Colon (tissue), 2 donors: Measurements from ENCODE around the gene CLCN5.
A peak's percentile ranks its signal among the peaks of the same experiment; 100 is the strongest.

ENCODE experiments used
- FAIRE-seq: peaks from 2 replicates; lab custom pipeline; 2012; peaks lifted over from hg19 to GRCh38; lab: Jason Lieb, UNC
- donor health status: control.
- donor health status: control.

CLCN5 gene

DNA sequence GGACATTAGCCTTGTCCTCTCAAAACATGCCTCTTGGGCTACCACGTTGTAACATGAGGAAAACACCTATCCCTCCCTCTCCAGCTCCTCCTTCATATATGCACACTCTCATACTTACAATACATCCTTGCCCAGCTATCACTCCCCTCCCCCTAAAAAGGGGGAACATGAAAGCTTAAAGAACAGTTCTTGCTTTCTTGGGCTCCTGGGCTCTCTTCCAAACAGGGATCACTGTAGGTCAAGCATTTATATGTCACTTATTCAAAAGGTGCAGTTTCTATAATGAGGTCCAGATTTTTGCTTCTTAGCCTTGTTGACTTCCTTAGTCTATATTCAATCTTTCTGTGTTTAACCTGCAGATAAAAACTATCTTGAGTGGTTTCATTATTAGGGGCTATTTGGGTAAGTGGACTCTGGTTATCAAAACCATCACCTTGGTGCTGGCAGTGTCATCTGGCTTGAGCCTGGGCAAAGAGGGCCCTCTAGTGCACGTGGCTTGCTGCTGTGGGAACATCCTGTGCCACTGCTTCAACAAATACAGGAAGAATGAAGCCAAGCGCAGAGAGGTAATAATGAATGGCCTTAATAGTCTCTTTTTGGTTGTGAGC, 159.0 kb downstream of the CLCN5 start:
- FAIRE-seq = no peak

- no peak for FAIRE-seq
Observed at GRCh38 chrX:50082741-50083140, 160.3 kb downstream of the CLCN5 start.

DNA sequence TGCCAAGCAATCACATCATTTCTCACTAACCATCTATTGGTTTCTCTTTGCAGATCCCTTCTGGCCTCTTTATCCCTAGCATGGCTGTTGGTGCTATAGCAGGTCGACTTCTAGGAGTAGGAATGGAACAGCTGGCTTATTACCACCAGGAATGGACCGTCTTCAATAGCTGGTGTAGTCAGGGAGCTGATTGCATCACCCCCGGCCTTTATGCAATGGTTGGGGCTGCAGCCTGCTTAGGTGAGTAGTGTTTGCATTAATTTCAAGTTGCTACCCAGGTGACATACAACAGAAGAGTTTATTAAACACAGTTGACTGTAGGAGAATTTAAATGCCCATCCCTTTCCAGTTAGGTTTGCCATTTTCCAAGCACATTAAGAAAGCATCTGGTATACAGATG, 166.2 kb downstream of the CLCN5 start:
- no peak for FAIRE-seq

GRCh38 chrX:50093625-50094024, 171.2 kb downstream of the CLCN5 start:
- no peak for FAIRE-seq

GRCh38 chrX:50097071-50097470, 174.7 kb downstream of the CLCN5 start:
- no peak for FAIRE-seq

DNA sequence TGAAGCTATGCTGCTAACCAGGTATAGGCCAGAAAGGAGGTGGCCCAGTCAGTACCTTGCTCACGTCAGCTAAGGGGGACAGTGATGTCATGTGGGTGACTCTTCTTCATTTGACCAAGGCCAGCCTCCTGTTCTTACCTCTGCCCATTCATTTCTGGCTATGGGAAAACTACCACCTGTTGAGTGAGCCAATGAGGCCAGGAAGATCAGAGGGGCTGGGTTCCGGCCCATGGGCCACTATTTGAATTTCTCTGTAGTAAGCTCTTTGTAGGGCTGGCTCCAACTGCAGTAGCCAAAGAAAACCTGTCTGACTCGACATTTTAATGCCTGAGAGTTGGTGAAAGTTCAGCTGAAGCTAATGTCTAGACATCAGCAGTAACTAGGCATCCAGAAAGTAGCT, 175.8 kb downstream of the CLCN5 start:
- FAIRE-seq = no peak

DNA sequence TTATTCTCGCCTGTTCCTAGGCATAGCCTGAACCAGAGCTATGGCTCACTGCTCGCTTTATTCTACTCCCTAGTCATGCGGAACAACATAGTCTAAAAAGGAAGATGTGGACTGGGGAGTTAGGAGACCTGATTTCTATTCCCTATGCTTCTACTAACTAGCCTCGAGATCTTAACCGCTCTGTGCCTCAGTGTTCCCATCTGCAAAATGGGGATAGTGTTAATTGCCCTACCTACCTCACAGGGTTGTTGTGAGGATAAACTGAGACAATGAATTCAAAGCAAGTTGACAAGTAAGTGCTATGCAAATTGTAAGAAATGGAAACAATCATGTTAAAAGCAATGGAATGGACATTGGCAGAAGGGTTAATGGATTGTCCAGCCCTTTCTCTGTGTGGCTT, 176.4 kb downstream of the CLCN5 start:
- FAIRE-seq = no peak

DNA sequence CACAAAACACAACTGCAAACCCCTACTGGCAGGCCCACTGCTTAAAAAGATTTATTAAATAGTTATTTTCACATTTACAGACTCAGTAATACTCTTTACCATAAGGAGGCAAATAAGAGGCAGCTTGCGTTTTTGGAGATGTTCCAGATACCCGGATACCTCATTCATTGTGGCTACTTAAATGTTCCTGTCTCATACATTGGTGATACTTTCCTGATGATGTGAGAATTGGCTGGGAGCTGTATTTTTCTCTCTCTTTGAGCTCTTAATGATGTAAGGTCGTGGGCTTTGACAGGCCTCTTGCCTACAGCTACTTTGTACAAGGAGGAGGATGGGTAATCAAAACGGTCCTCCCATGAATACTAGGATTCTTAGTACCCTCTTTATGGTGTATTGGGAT, 176.9 kb downstream of the CLCN5 start:
- no peak for FAIRE-seq

GRCh38 chrX:50100188-50100587, 177.8 kb downstream of the CLCN5 start:
- FAIRE-seq = no peak

- FAIRE-seq = no peak
Observed at GRCh38 chrX:50103176-50103575, 180.8 kb downstream of the CLCN5 start.

DNA sequence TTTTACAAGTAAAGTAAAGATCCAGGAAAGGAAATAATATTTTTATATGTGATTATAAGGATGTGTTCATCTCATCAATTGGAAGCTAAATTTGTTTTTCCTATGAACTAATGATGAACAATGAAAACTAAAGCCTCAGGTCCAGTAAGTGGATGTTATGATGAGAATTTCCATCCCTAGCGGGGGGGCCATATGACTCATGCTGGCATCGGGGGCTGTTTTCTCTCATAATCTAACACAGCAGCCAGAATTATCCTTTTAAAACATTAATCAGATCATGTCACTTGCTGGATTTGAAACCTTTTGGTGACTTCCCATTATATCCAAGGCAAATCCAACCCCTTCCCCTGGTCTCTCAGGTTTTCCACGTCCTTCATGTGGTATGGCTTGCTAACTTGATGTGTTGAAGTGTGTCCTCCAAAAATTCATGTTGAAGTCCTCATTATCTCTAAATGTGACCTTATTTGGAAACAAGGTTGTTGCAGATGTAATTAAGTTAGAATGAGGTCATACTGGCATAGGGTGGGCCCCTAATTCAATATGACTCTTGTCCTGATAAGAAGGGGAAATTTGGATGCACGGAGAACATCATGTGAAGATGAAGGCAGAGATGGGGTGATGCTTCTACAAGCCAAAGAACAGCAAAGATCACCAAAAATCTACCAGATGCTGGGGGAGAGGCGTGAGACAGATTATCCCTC, 181.6 kb downstream of the CLCN5 start:
- FAIRE-seq = peak; percentile 41

GRCh38 chrX:50106051-50106675, 183.8 kb downstream of the CLCN5 start:
- no peak for FAIRE-seq

DNA sequence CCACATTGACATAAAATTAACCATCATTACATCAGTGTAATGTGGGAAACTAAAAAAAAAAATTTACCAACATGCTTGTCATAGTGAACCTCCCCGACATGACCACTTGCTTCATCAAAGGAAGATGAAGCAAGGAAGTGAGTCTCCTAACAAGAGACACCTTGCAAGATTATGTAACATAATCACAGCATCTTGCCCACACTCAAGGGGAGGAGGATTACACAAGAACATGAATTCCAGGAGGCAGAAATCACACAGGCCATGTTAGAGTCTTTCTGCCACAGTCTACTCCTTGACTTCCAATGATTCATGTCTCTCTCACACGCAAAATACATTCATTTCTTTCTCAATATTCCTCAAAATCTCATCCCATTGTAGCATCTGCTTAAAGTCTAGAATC, 185.1 kb downstream of the CLCN5 start:
- FAIRE-seq = no peak

GRCh38 chrX:50108264-50108663, 185.9 kb downstream of the CLCN5 start:
- no peak for FAIRE-seq

GRCh38 chrX:50111742-50112141, 189.3 kb downstream of the CLCN5 start:
- FAIRE-seq = no peak

- FAIRE-seq = no peak
Observed at GRCh38 chrX:50114113-50114512, 191.7 kb downstream of the CLCN5 start.

DNA sequence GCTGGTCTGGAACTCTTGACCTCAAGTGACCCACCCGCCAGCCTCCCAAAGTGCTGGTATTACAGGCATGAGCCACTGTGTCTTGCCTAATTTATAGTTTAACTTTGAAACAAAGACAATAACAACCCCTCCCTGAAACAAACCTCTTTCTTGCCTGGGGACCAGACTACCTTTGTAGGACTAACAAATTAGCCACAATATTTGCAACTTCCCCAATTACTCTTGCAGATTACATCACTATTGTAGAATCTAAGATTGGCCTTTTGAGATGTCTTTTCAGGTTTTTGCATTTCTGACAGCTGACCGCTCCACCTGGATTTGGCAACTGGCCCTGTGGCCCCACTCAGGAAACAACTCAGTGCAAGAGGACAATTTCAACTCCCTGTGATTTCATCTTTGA, 193.6 kb downstream of the CLCN5 start:
- FAIRE-seq = peak; percentile 47

GRCh38 chrX:50117476-50117875, 195.1 kb downstream of the CLCN5 start:
- FAIRE-seq = no peak

GRCh38 chrX:50125480-50125879, 203.1 kb downstream of the CLCN5 start:
- no peak for FAIRE-seq

DNA sequence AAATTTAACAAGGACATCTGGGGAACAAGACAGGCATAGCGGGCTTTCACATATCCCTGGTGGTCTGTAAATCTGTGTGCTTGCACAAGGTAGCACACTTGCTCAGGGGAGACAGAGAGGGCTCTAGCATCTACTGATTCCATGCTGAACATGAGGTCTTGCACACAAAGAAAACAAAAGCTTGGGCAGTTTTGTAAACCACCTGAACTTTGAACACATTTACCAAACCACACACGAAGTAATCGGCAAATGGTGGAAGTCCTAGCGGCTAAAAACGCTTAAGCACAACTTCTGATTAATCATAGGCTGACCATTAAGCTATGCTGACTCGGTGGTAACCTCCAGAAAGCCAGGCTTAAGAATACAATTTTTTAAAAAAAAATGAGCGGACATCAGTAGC, 225.6 kb downstream of the CLCN5 start:
- FAIRE-seq = no peak
